ENCODE results near the gene LRP4. TPM values are rescaled to one million over a fixed set of nuclear protein-coding genes. Genes with fewer than 3 reads are reported as not detected.

LRP4 gene
- total and polyA plus RNA-seq, 9 donors, result 4.4 to 20.6 (median 11.6) TPM

- Histone ChIP-seq H3K4me3 (no peak overlapping the region), H3K36me3 (no peaks in the 10 kb centered on the region), H3K9me3 (no peaks in the 10 kb centered on the region), H3K27me3 (no peaks in the 10 kb centered on the region), H3K27ac (no peak overlapping the region), H3K4me1 (ENCODE audit: insufficient read depth) (no peaks in the 10 kb centered on the region)
- DNase-seq, result no peak
- WGBS, 3 donors, result 93 to 96% (median 94%) methylated on average over 10 of the region's 10 CpGs
- TF ChIP-seq POLR2A (IDR thresholded peaks at IDR 0.05), result no peak
- TF ChIP-seq, protein P1, sequence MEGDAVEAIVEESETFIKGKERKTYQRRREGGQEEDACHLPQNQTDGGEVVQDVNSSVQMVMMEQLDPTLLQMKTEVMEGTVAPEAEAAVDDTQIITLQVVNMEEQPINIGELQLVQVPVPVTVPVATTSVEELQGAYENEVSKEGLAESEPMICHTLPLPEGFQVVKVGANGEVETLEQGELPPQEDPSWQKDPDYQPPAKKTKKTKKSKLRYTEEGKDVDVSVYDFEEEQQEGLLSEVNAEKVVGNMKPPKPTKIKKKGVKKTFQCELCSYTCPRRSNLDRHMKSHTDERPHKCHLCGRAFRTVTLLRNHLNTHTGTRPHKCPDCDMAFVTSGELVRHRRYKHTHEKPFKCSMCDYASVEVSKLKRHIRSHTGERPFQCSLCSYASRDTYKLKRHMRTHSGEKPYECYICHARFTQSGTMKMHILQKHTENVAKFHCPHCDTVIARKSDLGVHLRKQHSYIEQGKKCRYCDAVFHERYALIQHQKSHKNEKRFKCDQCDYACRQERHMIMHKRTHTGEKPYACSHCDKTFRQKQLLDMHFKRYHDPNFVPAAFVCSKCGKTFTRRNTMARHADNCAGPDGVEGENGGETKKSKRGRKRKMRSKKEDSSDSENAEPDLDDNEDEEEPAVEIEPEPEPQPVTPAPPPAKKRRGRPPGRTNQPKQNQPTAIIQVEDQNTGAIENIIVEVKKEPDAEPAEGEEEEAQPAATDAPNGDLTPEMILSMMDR (IDR thresholded peaks at IDR 0.05), result no peak
- no peak for TF ChIP-seq EP300 (IDR thresholded peaks at IDR 0.05)
- intact Hi-C loops (cut with DNase I), result no loop called here
Measured at GRCh38 chr11:46879056-46879585, 39.2 kb downstream of the LRP4 start.

DNA sequence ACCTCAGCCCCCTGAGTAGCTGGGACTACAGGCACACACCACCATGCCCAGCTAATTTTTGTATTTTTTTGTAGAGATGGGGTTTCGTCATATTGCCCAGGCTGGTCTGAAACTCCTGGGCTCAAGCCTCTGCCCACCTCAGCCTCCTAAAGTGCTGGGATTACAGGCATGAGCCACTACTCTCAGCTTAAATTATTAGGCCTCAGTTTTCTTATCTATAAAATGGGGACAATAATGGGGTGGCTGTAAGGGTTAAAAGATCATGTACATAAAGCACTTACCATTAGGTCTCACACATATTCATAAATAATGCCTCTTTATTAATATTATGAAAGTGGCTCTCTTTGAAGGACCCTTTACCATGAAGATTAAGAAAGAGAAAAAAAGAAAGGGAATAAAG, 40.8 kb downstream of the LRP4 start:
- Histone ChIP-seq H3K27me3 (no peaks in the 10 kb centered on the region), H3K4me3 (no peak overlapping the region), H3K36me3 (no peaks in the 10 kb centered on the region), H3K4me1 (ENCODE audit: insufficient read depth) (no peaks in the 10 kb centered on the region), H3K27ac (no peak overlapping the region), H3K9me3 (no peaks in the 10 kb centered on the region)
- no peak for DNase-seq
- whole genome bisulfite sequencing, 3 donors, result 95 to 100% (median 96%) methylated on average over 1 of the region's 1 CpG
- TF ChIP-seq EP300 (IDR thresholded peaks at IDR 0.05) (no peak), POLR2A (IDR thresholded peaks at IDR 0.05) (no peak)
- TF ChIP-seq, protein P1 (IDR thresholded peaks at IDR 0.05), result no peak
- intact Hi-C loops (cut with DNase I), result loop anchor here in 1 of 4 donors (2.0 kb wide), 1 partner anchor 57 kb away; no protein-coding TSS in a partner anchor

- no peaks in the 10 kb centered on the region for H3K36me3 ChIP-seq
- intact Hi-C loops (cut with DNase I), result loop anchor here in 1 of 4 donors (2.0 kb wide), 1 partner anchor 56 kb away; no protein-coding TSS in a partner anchor
- WGBS, 3 donors, result 92 to 95% (median 94%) methylated on average over 11 of the region's 11 CpGs
- no peaks in the 10 kb centered on the region for H3K4me1 ChIP-seq (ENCODE audit: insufficient read depth)
- H3K9me3 ChIP-seq, result no peaks in the 10 kb centered on the region
- no peak for TF ChIP-seq POLR2A (IDR thresholded peaks at IDR 0.05)
- TF ChIP-seq, protein P1 (IDR thresholded peaks at IDR 0.05), result no peak
- no peak for TF ChIP-seq EP300 (IDR thresholded peaks at IDR 0.05)
- no peaks in the 10 kb centered on the region for H3K27me3 ChIP-seq
- no peak for DNase-seq
- H3K4me3 ChIP-seq, result no peak overlapping the region
- no peak overlapping the region for H3K27ac ChIP-seq
Measured at GRCh38 chr11:46876471-46876870, 41.9 kb downstream of the LRP4 start.

DNA sequence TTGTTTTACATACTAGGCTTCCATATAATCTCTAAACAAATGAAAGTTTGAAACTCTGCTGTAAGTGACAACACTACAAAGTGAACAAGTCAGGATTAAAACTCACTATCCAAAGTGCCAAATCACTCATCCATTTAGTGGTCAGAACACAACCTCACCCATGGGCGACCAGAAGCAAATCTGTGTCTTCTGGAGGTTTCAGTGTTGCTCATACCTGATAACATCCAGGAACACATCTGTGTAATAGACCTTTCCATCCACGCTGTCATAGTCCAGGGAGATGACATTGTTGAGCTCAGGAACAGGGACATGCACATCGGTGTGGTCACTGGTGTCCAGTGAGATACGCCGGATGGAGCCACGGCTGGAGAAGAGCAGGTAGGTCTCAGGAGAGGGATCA, 43.8 kb downstream of the LRP4 start:
- no peak overlapping the region for H3K4me3 ChIP-seq
- no peaks in the 10 kb centered on the region for H3K9me3 ChIP-seq
- no peaks in the 10 kb centered on the region for H3K27me3 ChIP-seq
- intact Hi-C loops (cut with DNase I), result no loop called here
- no peaks in the 10 kb centered on the region for H3K4me1 ChIP-seq (ENCODE audit: insufficient read depth)
- 93 to 94% (median 93%) methylated on average over 6 of the region's 6 CpGs for WGBS, 3 donors
- no peak overlapping the region for H3K27ac ChIP-seq
- DNase-seq, result no peak
- TF ChIP-seq EP300 (IDR thresholded peaks at IDR 0.05) (no peak), POLR2A (IDR thresholded peaks at IDR 0.05) (no peak)
- TF ChIP-seq, protein P1 (IDR thresholded peaks at IDR 0.05), result no peak
- H3K36me3 ChIP-seq, result no peaks in the 10 kb centered on the region

Measured in ovary (tissue), 9 donors.